H1 (cell line): ENCODE measurements around the gene SRSF6.

Experiments
- EP300 ChIP-seq, 2 experiments: IDR thresholded peaks; 1 replicate in 1 of 2; 2 replicates in 1 of 2; pipeline ENCODE4 v1.6.1; 2011 to 2012; ENCODE audit warnings: low read depth in 2 of 2, low read length in 2 of 2, mild to moderate bottlenecking in 2 of 2, borderline replicate concordance in 1 of 2, inconsistent platforms in 1 of 2, moderate library complexity in 1 of 2
- KDM5A ChIP-seq: fragments of 200-600 bp; IDR thresholded peaks from 2 replicates; pipeline ENCODE4 v1.7.1; 2012; ENCODE audit warnings: mild to moderate bottlenecking, low read length, inconsistent platforms, mixed read lengths
- POLR2A ChIP-seq, 2 experiments: IDR thresholded peaks; 1 replicate in 1 of 2; 2 replicates in 1 of 2; pipeline ENCODE4 v1.6.1; 2011; ENCODE audit warnings: low read depth in 2 of 2, low read length in 2 of 2, mild to moderate bottlenecking in 2 of 2; ENCODE audit errors: control extremely low read depth in 1 of 2
- POLR2AphosphoS5 ChIP-seq: IDR thresholded peaks from 2 replicates; pipeline ENCODE4 v1.6.1; 2011; ENCODE audit warnings: low read depth, low read length
- RNF2 ChIP-seq: fragments of 200-900, 300-1000 bp; sonication (generic); IDR thresholded peaks from 2 replicates; pipeline ENCODE4 v1.7.1; 2016; ENCODE audit warnings: borderline replicate concordance, low read depth, mild to moderate bottlenecking, antibody characterized with exemption, low read length; ENCODE audit not compliant: poor library complexity, severe bottlenecking; ENCODE audit errors: missing control alignments
- SP1 ChIP-seq: IDR thresholded peaks from 2 replicates; pipeline ENCODE4 v1.6.1; 2011; ENCODE audit warnings: low read depth, low read length
- TF ChIP-seq, protein P1 (sequence below), 3 experiments: IDR thresholded peaks; 1 replicate in 2 of 3; 2 replicates in 1 of 3; pipeline versions ENCODE4 v1.5.1 to v1.6.1; 2011; ENCODE audit warnings: low read length in 3 of 3, mild to moderate bottlenecking in 3 of 3, inconsistent platforms in 2 of 3, low read depth in 1 of 3, moderate library complexity in 1 of 3; ENCODE audit not compliant: insufficient read depth in 1 of 3; ENCODE audit errors: control extremely low read depth in 1 of 3
- TF ChIP-seq, protein P2 (sequence below): IDR thresholded peaks from 2 replicates; pipeline ENCODE4 v1.6.1; 2012; ENCODE audit warnings: inconsistent platforms
- TF ChIP-seq, protein P3 (sequence below): IDR thresholded peaks from 2 replicates; pipeline ENCODE4 v1.6.1; 2012; ENCODE audit warnings: low read length, inconsistent platforms

DNA sequence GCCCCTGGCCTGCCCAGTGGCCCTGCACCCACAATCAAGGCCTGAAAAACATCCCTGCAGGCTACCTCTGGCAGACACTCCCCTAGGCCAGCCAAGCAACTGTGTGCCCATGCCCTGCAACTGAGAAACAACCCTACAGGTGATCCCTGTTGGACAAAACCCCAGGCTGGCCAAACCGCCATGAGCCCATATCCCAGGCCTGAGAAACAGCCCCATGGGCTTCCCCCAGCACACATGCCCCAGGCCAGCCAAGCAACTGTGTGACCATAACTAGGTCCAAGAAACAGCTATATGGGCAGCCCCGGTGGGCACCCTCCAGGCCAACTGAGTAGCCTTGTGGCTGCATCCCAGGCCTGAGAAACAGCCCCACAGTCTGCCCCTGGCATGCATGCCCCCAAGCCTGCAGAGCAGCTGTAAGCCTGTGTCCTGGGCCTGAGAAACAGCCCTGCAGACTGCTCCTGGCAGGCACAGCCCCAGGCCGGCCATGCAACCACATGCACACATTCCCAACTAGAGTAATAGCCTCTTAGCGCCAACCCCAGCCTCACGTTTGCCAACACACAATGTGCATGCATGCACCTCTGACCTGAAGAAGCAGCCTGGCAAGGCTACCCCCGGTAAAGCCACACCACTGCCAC lies 41.0 kb upstream of the SRSF6 start:
- no peak for TF ChIP-seq POLR2A (IDR thresholded peaks at IDR 0.05; ENCODE audit: control extremely low read depth in 1 of 2, low read depth in 2 of 2, low read length in 2 of 2)
- TF ChIP-seq POLR2AphosphoS5, result no peak
- TF ChIP-seq KDM5A, result no peak
- TF ChIP-seq SP1, result no peak
- TF ChIP-seq, protein P1, sequence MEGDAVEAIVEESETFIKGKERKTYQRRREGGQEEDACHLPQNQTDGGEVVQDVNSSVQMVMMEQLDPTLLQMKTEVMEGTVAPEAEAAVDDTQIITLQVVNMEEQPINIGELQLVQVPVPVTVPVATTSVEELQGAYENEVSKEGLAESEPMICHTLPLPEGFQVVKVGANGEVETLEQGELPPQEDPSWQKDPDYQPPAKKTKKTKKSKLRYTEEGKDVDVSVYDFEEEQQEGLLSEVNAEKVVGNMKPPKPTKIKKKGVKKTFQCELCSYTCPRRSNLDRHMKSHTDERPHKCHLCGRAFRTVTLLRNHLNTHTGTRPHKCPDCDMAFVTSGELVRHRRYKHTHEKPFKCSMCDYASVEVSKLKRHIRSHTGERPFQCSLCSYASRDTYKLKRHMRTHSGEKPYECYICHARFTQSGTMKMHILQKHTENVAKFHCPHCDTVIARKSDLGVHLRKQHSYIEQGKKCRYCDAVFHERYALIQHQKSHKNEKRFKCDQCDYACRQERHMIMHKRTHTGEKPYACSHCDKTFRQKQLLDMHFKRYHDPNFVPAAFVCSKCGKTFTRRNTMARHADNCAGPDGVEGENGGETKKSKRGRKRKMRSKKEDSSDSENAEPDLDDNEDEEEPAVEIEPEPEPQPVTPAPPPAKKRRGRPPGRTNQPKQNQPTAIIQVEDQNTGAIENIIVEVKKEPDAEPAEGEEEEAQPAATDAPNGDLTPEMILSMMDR (IDR thresholded peaks at IDR 0.05; ENCODE audit: control extremely low read depth in 1 of 3, insufficient read depth in 1 of 3, low read depth in 1 of 3, low read length in 3 of 3), result no peak
- TF ChIP-seq, protein P2, sequence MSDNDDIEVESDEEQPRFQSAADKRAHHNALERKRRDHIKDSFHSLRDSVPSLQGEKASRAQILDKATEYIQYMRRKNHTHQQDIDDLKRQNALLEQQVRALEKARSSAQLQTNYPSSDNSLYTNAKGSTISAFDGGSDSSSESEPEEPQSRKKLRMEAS, result no peak
- TF ChIP-seq, protein P3, sequence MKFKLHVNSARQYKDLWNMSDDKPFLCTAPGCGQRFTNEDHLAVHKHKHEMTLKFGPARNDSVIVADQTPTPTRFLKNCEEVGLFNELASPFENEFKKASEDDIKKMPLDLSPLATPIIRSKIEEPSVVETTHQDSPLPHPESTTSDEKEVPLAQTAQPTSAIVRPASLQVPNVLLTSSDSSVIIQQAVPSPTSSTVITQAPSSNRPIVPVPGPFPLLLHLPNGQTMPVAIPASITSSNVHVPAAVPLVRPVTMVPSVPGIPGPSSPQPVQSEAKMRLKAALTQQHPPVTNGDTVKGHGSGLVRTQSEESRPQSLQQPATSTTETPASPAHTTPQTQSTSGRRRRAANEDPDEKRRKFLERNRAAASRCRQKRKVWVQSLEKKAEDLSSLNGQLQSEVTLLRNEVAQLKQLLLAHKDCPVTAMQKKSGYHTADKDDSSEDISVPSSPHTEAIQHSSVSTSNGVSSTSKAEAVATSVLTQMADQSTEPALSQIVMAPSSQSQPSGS, result no peak
- no peak for TF ChIP-seq EP300 (IDR thresholded peaks at IDR 0.05; ENCODE audit: borderline replicate concordance in 1 of 2, low read depth in 2 of 2, low read length in 2 of 2)
- TF ChIP-seq RNF2, result no peak
